Gastroesophageal sphincter (tissue), 4 donors: ENCODE data around the gene MAIP1. TPM values are rescaled to one million over a fixed set of nuclear protein-coding genes. Genes with fewer than 3 reads are reported as not detected.

ENCODE experiments used
- ATAC-seq: fragments of 150-250 bp; one replicate; pipeline ENCODE4 v1.9.1; 2016; ENCODE audit warnings: mild to moderate bottlenecking, moderate library complexity
- H3K27ac ChIP-seq, 4 donors: fragments of 200-600 bp; sonication (generic) in 3 of 4; 1 replicate in 3 of 4; 2 replicates in 1 of 4; pipeline ENCODE4 v1.5.1; 2016 to 2019
- H3K27me3 ChIP-seq: fragments of 200-600 bp; sonication (generic); one replicate; pipeline ENCODE4 v1.5.1; 2019
- H3K36me3 ChIP-seq, 2 donors: fragments of 200-600 bp; sonication (generic); one replicate each; pipeline ENCODE4 v1.5.1; 2019; ENCODE audit warnings: control low read depth in 1 of 2
- H3K4me1 ChIP-seq, 3 donors: fragments of 200-600 bp; sonication (generic); 1 replicate in 2 of 3; 2 replicates in 1 of 3; pipeline ENCODE4 v1.5.1; 2016 to 2019; ENCODE audit warnings: control low read depth in 2 of 3
- H3K4me3 ChIP-seq, 2 donors: fragments of 200-600 bp; sonication (generic); one replicate each; pipeline ENCODE4 v1.5.1; 2019; ENCODE audit warnings: mild to moderate bottlenecking in 1 of 2, moderate library complexity in 1 of 2
- H3K9me3 ChIP-seq, 3 donors: fragments of 200-600 bp; sonication (generic); one replicate each; pipeline ENCODE4 v1.5.1; 2017 to 2019; ENCODE audit warnings: control low read depth in 2 of 3
- EP300 ChIP-seq: sonication (generic); formaldehyde crosslinking; IDR thresholded peaks from one replicate; pipeline ENCODE4 v1.6.1; 2017; ENCODE audit warnings: antibody characterized with exemption, mild to moderate bottlenecking
- POLR2A ChIP-seq, 2 donors: fragments of 450-650 bp; IDR thresholded peaks; one replicate each; pipeline ENCODE4 v1.6.1; 2017; ENCODE audit warnings: antibody characterized with exemption in 2 of 2, mild to moderate bottlenecking in 2 of 2, moderate library complexity in 1 of 2
- POLR2AphosphoS5 ChIP-seq: sonication (generic); formaldehyde crosslinking; IDR thresholded peaks from one replicate; pipeline ENCODE4 v1.6.1; 2017; ENCODE audit warnings: antibody characterized with exemption
- WGBS, 2 donors: methylation state at CpG; one replicate each; pipeline ENCODE4 v1.1.5; 2018; ENCODE audit warnings: low coverage in 1 of 2; 5-methylcytosine and 5-hydroxymethylcytosine counted together
- total RNA-seq, 4 donors: library from RNA; depleted of rRNA; stranded (reverse); fragments of >200 nt; gene quantifications; one replicate each; pipeline ENCODE4 v1.1.0, GENCODE V29; 2016
- TF ChIP-seq, protein P1 (sequence below), 4 experiments: fragments of 200-600 bp in 2 of 4; fragments of 450-650 bp in 2 of 4; sonication (generic) in 1 of 4; IDR thresholded peaks; one replicate each; pipeline ENCODE4 v1.5.1; 2017 to 2019; ENCODE audit warnings: antibody characterized with exemption in 4 of 4, mild to moderate bottlenecking in 2 of 4, moderate library complexity in 2 of 4

Gene MAIP1
- total RNA-seq, 4 donors from 2014 or later = 15.5 to 19.4 (median 18.0) TPM

DNA sequence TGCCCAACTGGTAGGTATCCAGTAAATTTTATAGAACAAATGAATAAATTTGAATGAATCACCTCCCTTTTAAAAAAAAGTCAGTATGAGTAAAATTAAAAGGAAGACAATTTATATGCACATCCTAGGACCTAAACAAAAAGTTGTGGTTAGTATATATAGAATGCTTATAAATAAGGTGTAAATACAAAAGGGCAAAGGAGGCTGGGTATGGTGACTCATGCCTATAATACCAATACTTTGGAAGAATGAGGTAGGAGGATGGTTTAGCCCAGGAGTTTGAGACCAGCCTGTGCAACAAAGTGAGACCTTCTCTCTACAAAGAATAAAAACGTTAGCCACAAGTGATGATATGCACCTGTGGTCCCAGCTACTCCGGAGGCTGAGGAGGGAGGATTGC, 31.5 kb upstream of the MAIP1 start:
- Histone ChIP-seq H3K36me3 (peaks cover 0 to 13% of the 10 kb centered on the region in 2 donors), H3K4me1 (no peaks in the 10 kb centered on the region), H3K27me3 (no peaks in the 10 kb centered on the region), H3K27ac (no peak overlapping the region), H3K9me3 (no peaks in the 10 kb centered on the region), H3K4me3 (no peak overlapping the region)
- TF ChIP-seq POLR2A (IDR thresholded peaks at IDR 0.05) (no peak), EP300 (no peak), POLR2AphosphoS5 (no peak)
- TF ChIP-seq, protein P1, sequence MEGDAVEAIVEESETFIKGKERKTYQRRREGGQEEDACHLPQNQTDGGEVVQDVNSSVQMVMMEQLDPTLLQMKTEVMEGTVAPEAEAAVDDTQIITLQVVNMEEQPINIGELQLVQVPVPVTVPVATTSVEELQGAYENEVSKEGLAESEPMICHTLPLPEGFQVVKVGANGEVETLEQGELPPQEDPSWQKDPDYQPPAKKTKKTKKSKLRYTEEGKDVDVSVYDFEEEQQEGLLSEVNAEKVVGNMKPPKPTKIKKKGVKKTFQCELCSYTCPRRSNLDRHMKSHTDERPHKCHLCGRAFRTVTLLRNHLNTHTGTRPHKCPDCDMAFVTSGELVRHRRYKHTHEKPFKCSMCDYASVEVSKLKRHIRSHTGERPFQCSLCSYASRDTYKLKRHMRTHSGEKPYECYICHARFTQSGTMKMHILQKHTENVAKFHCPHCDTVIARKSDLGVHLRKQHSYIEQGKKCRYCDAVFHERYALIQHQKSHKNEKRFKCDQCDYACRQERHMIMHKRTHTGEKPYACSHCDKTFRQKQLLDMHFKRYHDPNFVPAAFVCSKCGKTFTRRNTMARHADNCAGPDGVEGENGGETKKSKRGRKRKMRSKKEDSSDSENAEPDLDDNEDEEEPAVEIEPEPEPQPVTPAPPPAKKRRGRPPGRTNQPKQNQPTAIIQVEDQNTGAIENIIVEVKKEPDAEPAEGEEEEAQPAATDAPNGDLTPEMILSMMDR (IDR thresholded peaks at IDR 0.05) = no peak
- ATAC-seq = no peak
- WGBS, 2 donors = 55 to 57% methylated on average over 2 of the region's 2 CpGs

DNA sequence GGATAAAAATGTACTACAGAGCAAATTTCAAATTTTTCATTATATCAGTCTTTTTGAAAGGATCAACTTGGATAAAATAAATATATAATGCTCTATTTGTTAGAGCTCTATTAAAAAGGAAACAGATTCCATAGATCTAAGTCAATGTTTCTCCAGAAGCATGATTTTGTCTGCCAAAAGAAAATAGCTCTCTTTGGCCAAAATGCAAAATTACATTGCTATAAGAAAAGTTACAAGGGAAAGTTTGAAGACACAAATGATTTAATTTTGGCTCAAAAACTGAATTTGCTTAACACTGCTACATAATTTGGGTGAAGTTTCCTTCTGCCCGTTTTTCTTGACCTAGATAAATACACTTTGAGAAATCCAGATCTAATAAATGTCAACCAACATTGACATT, 28.6 kb upstream of the MAIP1 start:
- TF ChIP-seq POLR2A (IDR thresholded peaks at IDR 0.05) = no peak
- TF ChIP-seq, protein P1 (IDR thresholded peaks at IDR 0.05) = no peak
- TF ChIP-seq POLR2AphosphoS5 = no peak
- no peak for TF ChIP-seq EP300
- Histone ChIP-seq H3K4me3 (no peak overlapping the region), H3K36me3 (peaks cover 0 to 24% of the 10 kb centered on the region in 2 donors), H3K4me1 (no peaks in the 10 kb centered on the region), H3K27me3 (no peaks in the 10 kb centered on the region), H3K9me3 (no peaks in the 10 kb centered on the region), H3K27ac (no peak overlapping the region)
- 20 to 36% methylated on average over 1 of the region's 1 CpG for WGBS, 2 donors
- ATAC-seq = no peak

DNA sequence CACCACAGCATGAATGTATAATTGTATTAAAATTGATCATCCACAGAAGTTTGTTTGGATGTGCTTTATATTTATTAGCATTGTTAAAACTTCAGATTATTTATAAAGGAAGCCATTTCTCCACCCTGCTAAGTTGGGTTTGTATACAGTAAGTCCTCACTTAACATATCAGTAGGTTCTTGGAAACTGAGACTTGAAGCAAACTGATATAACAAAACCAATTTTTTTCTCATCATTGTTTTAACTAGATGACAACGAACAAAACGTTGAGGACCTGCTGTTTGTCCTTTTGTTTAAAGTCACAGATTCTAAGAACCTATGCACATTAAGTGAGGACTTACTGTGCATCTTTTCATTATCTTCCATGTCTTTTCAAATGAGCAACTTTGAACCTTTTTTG, 27.2 kb upstream of the MAIP1 start:
- ATAC-seq = no peak
- H3K4me3 ChIP-seq = no peak overlapping the region
- H3K36me3 ChIP-seq = peaks cover 0 to 35% of the 10 kb centered on the region in 2 donors
- WGBS, 2 donors = 10 to 30% methylated on average over 2 of the region's 2 CpGs
- H3K27ac ChIP-seq = no peak overlapping the region
- H3K27me3 ChIP-seq = no peaks in the 10 kb centered on the region
- TF ChIP-seq, protein P1 (IDR thresholded peaks at IDR 0.05) = no peak
- TF ChIP-seq POLR2AphosphoS5 (no peak), POLR2A (IDR thresholded peaks at IDR 0.05) (no peak), EP300 (no peak)
- H3K9me3 ChIP-seq = no peaks in the 10 kb centered on the region
- H3K4me1 ChIP-seq = no peaks in the 10 kb centered on the region

DNA sequence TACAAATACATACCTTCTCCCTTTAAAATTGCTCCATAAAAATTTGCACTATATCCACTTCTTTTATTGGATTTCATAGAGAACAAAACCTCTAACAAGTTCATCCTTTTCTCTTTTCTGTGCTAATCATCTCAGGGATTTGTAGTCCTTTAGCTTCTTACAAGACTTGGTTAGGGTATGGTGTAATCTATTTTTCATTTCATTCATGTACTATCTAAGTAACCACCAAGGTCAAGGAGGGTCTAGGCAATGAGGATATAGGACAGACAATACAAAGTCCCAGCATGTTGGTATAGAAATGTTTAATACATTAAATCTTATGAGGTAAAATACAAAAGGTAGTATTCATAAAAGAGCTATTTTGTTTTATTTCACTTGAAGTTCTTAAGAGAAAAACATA, 26.8 kb upstream of the MAIP1 start:
- H3K4me3 ChIP-seq = no peak overlapping the region
- H3K9me3 ChIP-seq = no peaks in the 10 kb centered on the region
- H3K4me1 ChIP-seq = no peaks in the 10 kb centered on the region
- no peak overlapping the region for H3K27ac ChIP-seq
- TF ChIP-seq, protein P1 (IDR thresholded peaks at IDR 0.05) = no peak
- TF ChIP-seq POLR2AphosphoS5 = no peak
- TF ChIP-seq POLR2A (IDR thresholded peaks at IDR 0.05) = no peak
- TF ChIP-seq EP300 = no peak
- H3K36me3 ChIP-seq = peaks cover 0 to 39% of the 10 kb centered on the region in 2 donors
- ATAC-seq = no peak
- no peaks in the 10 kb centered on the region for H3K27me3 ChIP-seq

DNA sequence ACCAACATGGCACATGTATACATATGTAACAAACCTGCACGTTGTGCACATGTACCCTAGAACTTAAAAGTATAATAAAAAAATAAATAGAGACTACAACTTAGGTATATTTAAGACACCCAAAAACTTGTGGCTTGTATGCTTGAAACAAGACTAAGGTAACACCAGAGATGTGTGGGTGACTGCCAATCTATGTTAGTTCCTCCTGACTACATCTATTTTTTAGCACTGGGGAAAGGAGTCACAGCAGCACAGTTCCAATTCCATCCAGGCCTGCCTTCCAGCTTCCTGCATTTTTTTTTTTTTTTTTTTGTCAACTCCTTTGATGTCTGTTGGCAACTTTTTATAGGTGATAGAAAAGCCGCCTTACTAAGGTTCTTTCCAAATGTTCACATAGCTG, 26.1 kb upstream of the MAIP1 start:
- H3K4me3 ChIP-seq = no peak overlapping the region
- no peaks in the 10 kb centered on the region for H3K27me3 ChIP-seq
- TF ChIP-seq POLR2A (IDR thresholded peaks at IDR 0.05) = no peak
- H3K9me3 ChIP-seq = no peaks in the 10 kb centered on the region
- peaks cover 0 to 42% of the 10 kb centered on the region in 2 donors for H3K36me3 ChIP-seq
- no peaks in the 10 kb centered on the region for H3K4me1 ChIP-seq
- no peak for ATAC-seq
- 66 to 83% methylated on average over 2 of the region's 2 CpGs for WGBS, 2 donors
- no peak overlapping the region for H3K27ac ChIP-seq
